Neuronal stem cell (in vitro differentiated cells): ENCODE data around the gene KMT5C.

ENCODE experiments used
- DNase-seq: peaks from one replicate; pipeline ENCODE4 v3.0.0-alpha.2; 2013; ENCODE audit warnings: low spot score
- H2AFZ ChIP-seq: one replicate; pipeline ENCODE4 v1.6.1; 2013; ENCODE audit warnings: mild to moderate bottlenecking, low read length, inconsistent platforms
- H2AK5ac ChIP-seq: 2 replicates; pipeline ENCODE4 v1.6.1; 2013; ENCODE audit warnings: low read depth, mild to moderate bottlenecking, inconsistent platforms, low read length, moderate library complexity, mixed read lengths
- H2BK120ac ChIP-seq: 2 replicates; pipeline ENCODE4 v1.6.1; 2013; ENCODE audit warnings: low read depth, mild to moderate bottlenecking, inconsistent platforms, low read length, moderate library complexity, mixed read lengths
- H2BK12ac ChIP-seq: one replicate; pipeline ENCODE4 v1.6.1; 2013; ENCODE audit warnings: low read length, inconsistent platforms
- H2BK15ac ChIP-seq: 2 replicates; pipeline ENCODE4 v1.6.1; 2013; ENCODE audit warnings: mild to moderate bottlenecking, low read length, inconsistent platforms, mixed read lengths
- H2BK5ac ChIP-seq: one replicate; pipeline ENCODE4 v1.6.1; 2013; ENCODE audit warnings: inconsistent platforms, mild to moderate bottlenecking, low read length, moderate library complexity
- H3K14ac ChIP-seq: one replicate; pipeline ENCODE4 v1.6.1; 2013; ENCODE audit warnings: low read length, inconsistent platforms
- H3K18ac ChIP-seq: 2 replicates; pipeline ENCODE4 v1.6.1; 2013; ENCODE audit warnings: low read length, inconsistent platforms
- H3K23ac ChIP-seq: 2 replicates; pipeline ENCODE4 v1.6.1; 2013; ENCODE audit warnings: low read depth, mild to moderate bottlenecking, mixed read lengths, low read length, inconsistent platforms; ENCODE audit not compliant: poor library complexity
- H3K27ac ChIP-seq: replicated peaks from 3 replicates; pipeline ENCODE4 v1.5.1; 2013; ENCODE audit warnings: low read length, inconsistent platforms
- H3K27me3 ChIP-seq, 3 experiments: 2 replicates each; pipeline ENCODE4 v1.6.1; 2013; ENCODE audit warnings: low read length in 3 of 3, mild to moderate bottlenecking in 2 of 3, inconsistent platforms in 1 of 3, low read depth in 1 of 3, mixed read lengths in 1 of 3, moderate library complexity in 1 of 3; ENCODE audit not compliant: control insufficient read depth in 3 of 3, insufficient read depth in 3 of 3
- H3K36me3 ChIP-seq, 2 donors: replicated peaks in 1 of 2; 2 replicates each; pipeline ENCODE4 v1.6.1; 2013; ENCODE audit warnings: low read length in 2 of 2; ENCODE audit not compliant: control insufficient read depth in 2 of 2, insufficient read depth in 2 of 2
- H3K4ac ChIP-seq: 2 replicates; pipeline ENCODE4 v1.6.1; 2013; ENCODE audit warnings: inconsistent platforms, mild to moderate bottlenecking, low read length, moderate library complexity
- H3K4me1 ChIP-seq, 2 donors: 1 replicate in 1 of 2; 2 replicates in 1 of 2; pipeline ENCODE4 v1.6.1; 2013; ENCODE audit warnings: low read length in 2 of 2, low read depth in 1 of 2; ENCODE audit not compliant: control insufficient read depth in 2 of 2, insufficient read depth in 1 of 2
- H3K4me2 ChIP-seq: one replicate; pipeline ENCODE4 v1.6.1; 2013; ENCODE audit warnings: mild to moderate bottlenecking, low read length, inconsistent platforms; ENCODE audit not compliant: insufficient read depth, poor library complexity, severe bottlenecking
- H3K4me3 ChIP-seq, 2 donors: 2 replicates each; pipeline ENCODE4 v1.5.1; 2013; ENCODE audit warnings: low read length in 2 of 2, mild to moderate bottlenecking in 2 of 2, inconsistent platforms in 1 of 2, moderate library complexity in 1 of 2
- H3K79me1 ChIP-seq: one replicate; pipeline ENCODE4 v1.6.1; 2013; ENCODE audit warnings: low read depth, mild to moderate bottlenecking, inconsistent platforms, low read length, moderate library complexity
- H3K9ac ChIP-seq: one replicate; pipeline ENCODE4 v1.6.1; 2013; ENCODE audit warnings: mild to moderate bottlenecking, low read depth, low read length, inconsistent platforms; ENCODE audit not compliant: poor library complexity
- H3K9me3 ChIP-seq, 2 donors: replicated peaks in 1 of 2; 2 replicates each; pipeline versions ENCODE3 to v1.6.1; 2013; ENCODE audit warnings: low read length in 2 of 2, mild to moderate bottlenecking in 2 of 2, inconsistent platforms in 1 of 2, low read depth in 1 of 2, mixed read lengths in 1 of 2, moderate library complexity in 1 of 2; ENCODE audit not compliant: control insufficient read depth in 2 of 2, insufficient read depth in 1 of 2
- H4K8ac ChIP-seq: one replicate; pipeline ENCODE4 v1.6.1; 2013; ENCODE audit warnings: low read depth, mild to moderate bottlenecking, inconsistent platforms, low read length, moderate library complexity
- H4K91ac ChIP-seq: one replicate; pipeline ENCODE4 v1.6.1; 2013; ENCODE audit warnings: low read length, low read depth, mild to moderate bottlenecking, inconsistent platforms; ENCODE audit not compliant: poor library complexity
- WGBS, 2 donors: extraction: QIAGEN DNeasy Blood & Tissue Kit; methylation state at CpG; one replicate each; pipeline ENCODE4 v1.1.7; 2013; ENCODE audit warnings: missing lambda C conversion rate in 2 of 2, mixed read lengths in 1 of 2; ENCODE audit not compliant: insufficient read length in 2 of 2, insufficient replicate concordance in 1 of 2; ENCODE audit errors: extremely low coverage in 2 of 2; 5-methylcytosine and 5-hydroxymethylcytosine counted together

Gene KMT5C

DNA sequence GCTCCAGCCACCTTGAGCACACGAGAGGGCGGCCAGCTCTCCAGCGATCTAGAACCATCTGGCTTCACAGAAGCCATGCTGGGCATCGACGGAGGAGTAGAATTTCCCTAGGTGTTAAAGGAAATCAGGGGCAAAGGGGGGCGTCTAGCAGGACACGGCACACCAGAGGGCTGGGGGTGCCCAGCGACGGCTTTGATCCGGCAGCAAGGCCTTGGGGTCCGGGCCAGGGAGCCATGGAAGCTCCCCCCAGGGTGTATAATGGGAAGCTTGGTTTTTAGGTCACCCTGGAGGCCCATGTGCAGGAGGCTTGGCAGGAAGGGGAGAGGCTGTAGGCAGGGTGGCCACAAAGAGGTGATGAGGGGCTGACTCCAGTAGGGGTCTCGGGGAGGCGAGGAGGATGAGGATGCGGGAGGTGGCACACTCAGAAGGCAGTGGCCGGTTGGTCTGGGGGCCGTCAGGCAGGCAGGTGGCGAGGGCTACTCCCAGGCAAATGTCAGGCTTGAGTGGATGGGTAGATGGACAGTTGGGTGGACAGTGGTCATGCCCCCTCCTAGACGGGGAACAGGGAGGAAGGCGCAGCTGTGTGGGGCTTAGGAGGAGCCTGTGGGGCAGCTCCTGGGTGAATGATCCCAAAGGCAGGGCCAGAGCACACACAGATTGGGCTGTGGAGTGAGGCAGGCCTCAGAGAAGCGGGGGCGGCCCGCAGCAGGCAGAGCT is 5.6 kb downstream of the KMT5C start:
- Histone ChIP-seq H3K4ac (no peak overlapping the region), H2BK5ac (peak overlapping the region; percentile 29), H4K8ac (no peak overlapping the region), H3K18ac (peak overlapping the region; percentile 57), H2BK15ac (no peak overlapping the region), H3K14ac (peak overlapping the region; percentile 9), H3K4me2 (no peak overlapping the region), H3K36me3 (peaks cover 28 to 60% of the 10 kb centered on the region in 2 donors), H3K23ac (peak overlapping the region; percentile 65), H3K27me3 (peaks cover 0 to 2% (median 0%) of the 10 kb centered on the region in 3 experiments), H3K4me3 (no peak overlapping the region), H2AK5ac (no peak overlapping the region), H4K91ac (no peak overlapping the region), H3K79me1 (peaks cover 15% of the 10 kb centered on the region), H2BK12ac (peak overlapping the region; percentile 1), H3K9me3 (peaks cover 0 to 2% of the 10 kb centered on the region in 2 donors), H2BK120ac (no peak overlapping the region), H3K4me1 (peaks cover 24 to 26% of the 10 kb centered on the region in 2 donors), H3K9ac (peak overlapping the region; percentile 63), H2AFZ (no peak overlapping the region), H3K27ac (no peak overlapping the region)
- no peak for DNase-seq
- WGBS, 2 donors = no CpG with 5 or more reads among the region's 22 CpGs

- H3K23ac ChIP-seq = peak overlapping the region; percentile 65
- peak overlapping the region; percentile 64 for H3K18ac ChIP-seq
- H2BK120ac ChIP-seq = no peak overlapping the region
- no CpG with 5 or more reads among the region's 43 CpGs for WGBS, 2 donors
- peaks cover 15% of the 10 kb centered on the region for H3K79me1 ChIP-seq
- H3K27me3 ChIP-seq = peaks cover 0 to 6% (median 0%) of the 10 kb centered on the region in 3 experiments
- H3K14ac ChIP-seq = no peak overlapping the region
- H2AK5ac ChIP-seq = no peak overlapping the region
- H3K9me3 ChIP-seq = peaks cover 0 to 2% of the 10 kb centered on the region in 2 donors
- H3K4ac ChIP-seq = no peak overlapping the region
- no peak for DNase-seq
- H2BK15ac ChIP-seq = no peak overlapping the region
- H3K4me1 ChIP-seq = peaks cover 24 to 27% of the 10 kb centered on the region in 2 donors
- H4K91ac ChIP-seq = no peak overlapping the region
- no peak overlapping the region for H3K9ac ChIP-seq
- H4K8ac ChIP-seq = no peak overlapping the region
- no peak overlapping the region for H2AFZ ChIP-seq
- H3K36me3 ChIP-seq = peaks cover 28 to 60% of the 10 kb centered on the region in 2 donors
- no peak overlapping the region for H3K4me3 ChIP-seq
- peak overlapping the region; percentile 29 for H2BK5ac ChIP-seq
- peak overlapping the region; percentile 1 for H2BK12ac ChIP-seq
- no peak overlapping the region for H3K4me2 ChIP-seq
- no peak overlapping the region for H3K27ac ChIP-seq
Observed at GRCh38 chr19:55345818-55346724, 6.4 kb downstream of the KMT5C start.

DNA sequence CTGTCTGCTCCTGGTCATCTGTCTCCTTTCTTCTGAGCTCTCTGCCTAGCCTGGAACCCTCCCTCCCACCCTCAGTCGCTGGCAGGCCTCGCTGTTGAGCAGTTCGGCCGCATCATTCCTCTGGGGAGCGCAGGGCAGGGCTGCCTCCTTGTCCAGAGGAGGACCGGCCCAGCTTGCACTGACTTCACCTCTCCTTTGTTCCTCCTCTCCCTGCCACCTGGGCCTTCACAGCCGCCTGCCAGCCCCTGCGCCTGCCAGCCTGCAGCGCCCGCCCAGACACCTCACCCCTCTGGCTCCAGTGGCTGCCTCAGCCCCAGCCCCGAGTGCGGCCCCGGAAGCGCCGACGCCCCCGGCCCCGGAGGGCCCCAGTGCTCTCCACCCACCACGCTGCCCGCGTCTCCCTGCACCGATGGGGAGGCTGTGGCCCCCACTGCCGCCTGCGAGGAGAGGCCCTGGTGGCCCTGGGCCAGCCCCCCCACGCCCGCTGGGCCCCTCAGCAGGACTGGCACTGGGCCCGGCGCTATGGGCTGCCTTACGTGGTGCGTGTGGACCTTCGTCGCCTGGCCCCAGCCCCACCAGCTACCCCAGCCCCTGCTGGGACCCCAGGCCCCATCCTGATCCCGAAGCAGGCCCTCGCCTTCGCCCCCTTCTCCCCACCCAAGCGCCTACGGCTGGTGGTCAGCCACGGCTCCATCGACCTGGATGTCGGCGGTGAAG is 7.2 kb downstream of the KMT5C start:
- Histone ChIP-seq H3K4me3 (no peak overlapping the region), H2BK5ac (no peak overlapping the region)

More for the DNA sequence above, 7.2 kb downstream of the KMT5C start:
- Histone ChIP-seq H3K4me1 (peaks cover 19 to 21% of the 10 kb centered on the region in 2 donors), H3K36me3 (peaks cover 26 to 55% of the 10 kb centered on the region in 2 donors), H4K91ac (no peak overlapping the region), H3K4me2 (no peak overlapping the region), H2AK5ac (peak overlapping the region; percentile 28), H2BK15ac (no peak overlapping the region), H3K18ac (no peak overlapping the region), H3K14ac (no peak overlapping the region), H3K4ac (no peak overlapping the region), H3K27ac (no peak overlapping the region), H4K8ac (no peak overlapping the region), H3K23ac (no peak overlapping the region), H3K79me1 (peaks cover 11% of the 10 kb centered on the region), H3K9me3 (peaks cover 0 to 2% of the 10 kb centered on the region in 2 donors), H2BK120ac (no peak overlapping the region), H2AFZ (no peak overlapping the region), H3K9ac (peak overlapping the region; percentile 44), H3K27me3 (peaks cover 0 to 9% (median 5%) of the 10 kb centered on the region in 3 experiments), H2BK12ac (no peak overlapping the region)
- WGBS, 2 donors = no CpG with 5 or more reads among the region's 41 CpGs
- no peak for DNase-seq
